Tibial nerve (tissue), 3 donors: ENCODE measurements around the gene CDKN2C.

ENCODE experiments used
- CTCF ChIP-seq, 5 experiments: fragments of 200-600 bp in 3 of 5; fragments of 450-650 bp in 2 of 5; sonication (generic) in 3 of 5; IDR thresholded peaks; one replicate each; pipeline ENCODE4 v1.5.1; 2016 to 2019; ENCODE audit warnings: antibody characterized with exemption in 5 of 5, mild to moderate bottlenecking in 3 of 5, moderate library complexity in 2 of 5
- POLR2A ChIP-seq, 2 donors: fragments of 450-650 bp; IDR thresholded peaks; one replicate each; pipeline ENCODE4 v1.6.1; 2017; ENCODE audit warnings: antibody characterized with exemption in 2 of 2, mild to moderate bottlenecking in 2 of 2, moderate library complexity in 2 of 2

- no peak for TF ChIP-seq CTCF (IDR thresholded peaks at IDR 0.05)
- no peak for TF ChIP-seq POLR2A (IDR thresholded peaks at IDR 0.05)
These were observed 10.6 kb upstream of the CDKN2C start for GRCh38 chr1:50959303-50959912.
